ENCODE data around the gene PACS2. TPM values are rescaled to one million over a fixed set of nuclear protein-coding genes. Genes with fewer than 3 reads are reported as not detected.

PACS2 gene
- total RNA-seq, 1 experiment from 2014 or later: 100 TPM

- TF ChIP-seq IRF2 (CRISPR knock-in tag; IDR thresholded peaks at IDR 0.05; ENCODE audit: borderline replicate concordance, low read depth): no peak
Measured at GRCh38 chr14:105317546-105317945, 3.0 kb downstream of the PACS2 start (continued).

GRCh38 chr14:105322791-105323556 lies 8.4 kb downstream of the PACS2 start:
- DNase-seq (ENCODE audit: low spot score): no peak
- no peaks in the 10 kb centered on the region for H3K27me3 Mint-ChIP-seq (ENCODE audit: low read depth)
- CTCF ChIA-PET: interaction anchor here (1.1 kb wide), 1 partner anchor 11 kb away, joined by 4 read pairs; no protein-coding TSS in a partner anchor
- TF ChIP-seq CREM (CRISPR knock-in tag; IDR thresholded peaks at IDR 0.05) (no peak), ELF4 (CRISPR knock-in tag; IDR thresholded peaks at IDR 0.05; ENCODE audit: low read depth) (no peak), MXD4 (CRISPR knock-in tag; IDR thresholded peaks at IDR 0.05; ENCODE audit: borderline replicate concordance) (no peak), MYBL2 (CRISPR knock-in tag; IDR thresholded peaks at IDR 0.05) (no peak), ZNF232 (CRISPR knock-in tag; IDR thresholded peaks at IDR 0.05) (no peak), TCF7 (CRISPR knock-in tag; IDR thresholded peaks at IDR 0.05; ENCODE audit: low read depth) (no peak)
- no peaks in the 10 kb centered on the region for H3K9me3 Mint-ChIP-seq
- peaks cover 39% of the 10 kb centered on the region for H3K4me1 Mint-ChIP-seq
- H3K36me3 Mint-ChIP-seq: 0 out of 2 replicates have a peak, but pooled peaks cover 3% of the 10 kb centered on the region
- POLR2A ChIA-PET: no interaction called here
- H3K4me3 Mint-ChIP-seq: no peak overlapping the region
- ATAC-seq: no peak
- H3K27ac Mint-ChIP-seq: peak overlapping the region; percentile 80

- ChIA-PET POLR2A (no interaction called here), CTCF (no interaction called here)
- Mint-ChIP-seq H3K27ac (peak overlapping the region; percentile 80), H3K4me3 (no peak overlapping the region), H3K27me3 (ENCODE audit: low read depth) (no peaks in the 10 kb centered on the region), H3K36me3 (0 out of 2 replicates have a peak, but pooled peaks cover 3% of the 10 kb centered on the region), H3K4me1 (peaks cover 46% of the 10 kb centered on the region), H3K9me3 (no peaks in the 10 kb centered on the region)
- no peak for DNase-seq (ENCODE audit: low spot score)
- TF ChIP-seq TEAD1 (CRISPR knock-in tag; IDR thresholded peaks at IDR 0.05) (no peak), E2F1 (CRISPR knock-in tag; IDR thresholded peaks at IDR 0.05) (no peak), AFF4 (CRISPR knock-in tag; IDR thresholded peaks at IDR 0.05; ENCODE audit: borderline replicate concordance) (no peak)
- no peak for ATAC-seq
Measured at GRCh38 chr14:105323663-105324062, 9.1 kb downstream of the PACS2 start.

- H3K4me1 Mint-ChIP-seq: peaks cover 52% of the 10 kb centered on the region
- POLR2A ChIA-PET: no interaction called here
- TF ChIP-seq ZNF416 (CRISPR knock-in tag; IDR thresholded peaks at IDR 0.05): no peak
- TF ChIP-seq E2F4 (CRISPR knock-in tag; IDR thresholded peaks at IDR 0.05; ENCODE audit: borderline replicate concordance, low read depth): no peak
- TF ChIP-seq CREB1 (CRISPR knock-in tag; IDR thresholded peaks at IDR 0.05): no peak
- no peak for TF ChIP-seq USF1 (CRISPR knock-in tag; IDR thresholded peaks at IDR 0.05)
- TF ChIP-seq PRRX2 (CRISPR knock-in tag; IDR thresholded peaks at IDR 0.05): no peak
- no peak for TF ChIP-seq FOXJ3 (CRISPR knock-in tag; IDR thresholded peaks at IDR 0.05; ENCODE audit: borderline replicate concordance)
- TF ChIP-seq GTF2I (CRISPR knock-in tag; conservative IDR thresholded peaks at IDR 0.05): no peak
- no peak for TF ChIP-seq ETV6 (CRISPR knock-in tag; IDR thresholded peaks at IDR 0.05)
- TF ChIP-seq TEAD4 (CRISPR knock-in tag; IDR thresholded peaks at IDR 0.05): no peak
- no peak for TF ChIP-seq TP53 (CRISPR knock-in tag; IDR thresholded peaks at IDR 0.05)
- TF ChIP-seq ZNF138 (CRISPR knock-in tag; conservative IDR thresholded peaks at IDR 0.05): no peak
Measured at GRCh38 chr14:105324080-105324778, 9.7 kb downstream of the PACS2 start.

More at GRCh38 chr14:105324080-105324778, 9.7 kb downstream of the PACS2 start:
- H3K36me3 Mint-ChIP-seq: 0 out of 2 replicates have a peak, but pooled peaks cover 3% of the 10 kb centered on the region
- H3K4me3 Mint-ChIP-seq: no peak overlapping the region
- DNase-seq (ENCODE audit: low spot score) (no peak), ATAC-seq (no peak)
- no peaks in the 10 kb centered on the region for H3K27me3 Mint-ChIP-seq (ENCODE audit: low read depth)
- peak overlapping the region; percentile 86 for H3K27ac Mint-ChIP-seq
- CTCF ChIA-PET: interaction anchor here (0.8 to 1.7 kb wide), 2 partner anchors 10 to 28 kb away, joined by 5 to 7 read pairs; no protein-coding TSS in a partner anchor
- no peaks in the 10 kb centered on the region for H3K9me3 Mint-ChIP-seq
